ENCODE data around the gene GRWD1. TPM values are rescaled to one million over a fixed set of nuclear protein-coding genes. Genes with fewer than 3 reads are reported as not detected.

The GRWD1 gene
- total and polyA plus RNA-seq, 2 of the 13 experiments (the other 11 are each of a cell fraction or from before 2014, with no cell fraction given) = 10.8 to 46.6 TPM

DNA sequence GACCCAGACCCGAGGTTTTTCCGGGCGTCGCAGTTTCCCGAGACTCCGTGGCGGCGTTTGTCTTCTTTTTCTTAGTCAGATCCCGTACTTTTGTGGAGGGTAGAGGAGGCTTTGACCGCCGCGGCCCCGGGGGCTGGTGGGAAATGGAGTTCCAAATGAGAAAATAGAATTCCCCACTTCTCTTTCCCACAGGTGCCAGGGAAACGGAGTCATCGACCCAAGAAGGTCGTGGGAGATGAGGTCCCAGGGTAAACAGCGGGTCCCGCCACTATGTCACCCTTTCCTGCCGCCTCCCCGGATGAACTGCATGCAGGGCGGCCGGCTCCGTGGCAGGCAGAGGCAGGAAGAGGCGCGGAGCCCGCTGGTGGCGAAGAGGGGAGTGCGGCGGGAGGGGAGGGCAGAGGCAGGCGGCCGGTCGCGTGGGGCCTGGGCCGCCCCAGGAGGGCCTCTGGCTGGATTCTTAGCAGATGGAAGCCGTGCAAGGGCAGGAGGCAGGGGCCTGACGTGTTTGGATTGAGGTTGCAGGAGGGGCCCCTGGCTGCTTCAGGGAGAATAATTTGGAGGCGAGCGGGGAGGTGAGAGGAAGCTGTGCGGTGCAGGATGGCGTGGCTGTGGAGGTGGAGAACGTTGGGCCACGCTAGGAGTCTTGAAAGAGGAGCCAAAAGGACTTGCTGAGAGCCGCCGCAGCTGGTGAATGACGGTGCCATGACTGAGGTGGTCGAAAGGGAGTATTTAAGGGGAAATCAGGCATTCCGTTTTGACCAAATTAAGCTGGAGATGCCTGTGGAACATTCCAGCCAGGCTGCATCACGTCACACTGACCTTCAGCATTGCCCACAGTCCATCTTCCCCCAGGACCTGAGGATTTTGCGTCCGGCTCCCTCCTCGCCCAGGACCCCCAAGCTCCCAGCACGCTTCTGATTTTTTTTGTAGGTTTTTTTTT, 35.0 kb downstream of the GRWD1 start (continued):
- TF ChIP-seq, protein P1, sequence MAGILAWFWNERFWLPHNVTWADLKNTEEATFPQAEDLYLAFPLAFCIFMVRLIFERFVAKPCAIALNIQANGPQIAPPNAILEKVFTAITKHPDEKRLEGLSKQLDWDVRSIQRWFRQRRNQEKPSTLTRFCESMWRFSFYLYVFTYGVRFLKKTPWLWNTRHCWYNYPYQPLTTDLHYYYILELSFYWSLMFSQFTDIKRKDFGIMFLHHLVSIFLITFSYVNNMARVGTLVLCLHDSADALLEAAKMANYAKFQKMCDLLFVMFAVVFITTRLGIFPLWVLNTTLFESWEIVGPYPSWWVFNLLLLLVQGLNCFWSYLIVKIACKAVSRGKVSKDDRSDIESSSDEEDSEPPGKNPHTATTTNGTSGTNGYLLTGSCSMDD (CRISPR knock-in tag; IDR thresholded peaks at IDR 0.05) = no peak
- TF ChIP-seq KDM2A (CRISPR knock-in tag; IDR thresholded peaks at IDR 0.05; ENCODE audit: borderline replicate concordance, low read depth) = no peak
- peak; percentile 83 for TF ChIP-seq AGO2 (optimal IDR thresholded peaks at IDR 0.05; ENCODE audit: low read depth, low read length)
- TF ChIP-seq ZC3H13 (CRISPR knock-in tag; IDR thresholded peaks at IDR 0.05) = 0 out of 2 replicates have a peak, but pooled peaks have one; percentile 20
- TF ChIP-seq NR1H2 (CRISPR knock-in tag; IDR thresholded peaks at IDR 0.05; ENCODE audit: borderline replicate concordance, low read depth) = no peak
- peak; percentile 26; the same call in 1 of the 2 replicates for TF ChIP-seq ZBTB38 (CRISPR knock-in tag; IDR thresholded peaks at IDR 0.05)
- no peak for TF ChIP-seq MYC (CRISPR knock-in tag; IDR thresholded peaks at IDR 0.05; ENCODE audit: borderline replicate concordance)
- TF ChIP-seq RBFOX2 (IDR thresholded peaks at IDR 0.05; ENCODE audit: low read depth, low read length) = peak; percentile 57; the same call in 1 of the 2 replicates
- no peak for TF ChIP-seq ZNF382 (CRISPR knock-in tag; IDR thresholded peaks at IDR 0.05; ENCODE audit: borderline replicate concordance)
- TF ChIP-seq NFIB (CRISPR knock-in tag; IDR thresholded peaks at IDR 0.05; ENCODE audit: borderline replicate concordance) = no peak
- no peak for TF ChIP-seq XBP1 (CRISPR knock-in tag; IDR thresholded peaks at IDR 0.05)
- TF ChIP-seq ZNF136 (CRISPR knock-in tag; IDR thresholded peaks at IDR 0.05; ENCODE audit: low read depth) = no peak
- no peak for TF ChIP-seq ZSCAN12 (CRISPR knock-in tag; IDR thresholded peaks at IDR 0.05)
- no peak for TF ChIP-seq ZNF674 (CRISPR knock-in tag; IDR thresholded peaks at IDR 0.05; ENCODE audit: low read depth)
- TF ChIP-seq, protein P2, sequence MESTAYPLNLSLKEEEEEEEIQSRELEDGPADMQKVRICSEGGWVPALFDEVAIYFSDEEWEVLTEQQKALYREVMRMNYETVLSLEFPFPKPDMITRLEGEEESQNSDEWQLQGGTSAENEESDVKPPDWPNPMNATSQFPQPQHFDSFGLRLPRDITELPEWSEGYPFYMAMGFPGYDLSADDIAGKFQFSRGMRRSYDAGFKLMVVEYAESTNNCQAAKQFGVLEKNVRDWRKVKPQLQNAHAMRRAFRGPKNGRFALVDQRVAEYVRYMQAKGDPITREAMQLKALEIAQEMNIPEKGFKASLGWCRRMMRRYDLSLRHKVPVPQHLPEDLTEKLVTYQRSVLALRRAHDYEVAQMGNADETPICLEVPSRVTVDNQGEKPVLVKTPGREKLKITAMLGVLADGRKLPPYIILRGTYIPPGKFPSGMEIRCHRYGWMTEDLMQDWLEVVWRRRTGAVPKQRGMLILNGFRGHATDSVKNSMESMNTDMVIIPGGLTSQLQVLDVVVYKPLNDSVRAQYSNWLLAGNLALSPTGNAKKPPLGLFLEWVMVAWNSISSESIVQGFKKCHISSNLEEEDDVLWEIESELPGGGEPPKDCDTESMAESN (CRISPR knock-in tag; conservative IDR thresholded peaks at IDR 0.05) = no peak
- TF ChIP-seq CHCHD3 (CRISPR knock-in tag; IDR thresholded peaks at IDR 0.05) = no peak
- no peak for TF ChIP-seq RFX1 (IDR thresholded peaks at IDR 0.05)
- TF ChIP-seq, protein P3, sequence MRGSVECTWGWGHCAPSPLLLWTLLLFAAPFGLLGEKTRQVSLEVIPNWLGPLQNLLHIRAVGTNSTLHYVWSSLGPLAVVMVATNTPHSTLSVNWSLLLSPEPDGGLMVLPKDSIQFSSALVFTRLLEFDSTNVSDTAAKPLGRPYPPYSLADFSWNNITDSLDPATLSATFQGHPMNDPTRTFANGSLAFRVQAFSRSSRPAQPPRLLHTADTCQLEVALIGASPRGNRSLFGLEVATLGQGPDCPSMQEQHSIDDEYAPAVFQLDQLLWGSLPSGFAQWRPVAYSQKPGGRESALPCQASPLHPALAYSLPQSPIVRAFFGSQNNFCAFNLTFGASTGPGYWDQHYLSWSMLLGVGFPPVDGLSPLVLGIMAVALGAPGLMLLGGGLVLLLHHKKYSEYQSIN (CRISPR knock-in tag; IDR thresholded peaks at IDR 0.05; ENCODE audit: borderline replicate concordance) = no peak
- no peak for TF ChIP-seq ZNF205 (CRISPR knock-in tag; IDR thresholded peaks at IDR 0.05)
- TF ChIP-seq, protein P4, sequence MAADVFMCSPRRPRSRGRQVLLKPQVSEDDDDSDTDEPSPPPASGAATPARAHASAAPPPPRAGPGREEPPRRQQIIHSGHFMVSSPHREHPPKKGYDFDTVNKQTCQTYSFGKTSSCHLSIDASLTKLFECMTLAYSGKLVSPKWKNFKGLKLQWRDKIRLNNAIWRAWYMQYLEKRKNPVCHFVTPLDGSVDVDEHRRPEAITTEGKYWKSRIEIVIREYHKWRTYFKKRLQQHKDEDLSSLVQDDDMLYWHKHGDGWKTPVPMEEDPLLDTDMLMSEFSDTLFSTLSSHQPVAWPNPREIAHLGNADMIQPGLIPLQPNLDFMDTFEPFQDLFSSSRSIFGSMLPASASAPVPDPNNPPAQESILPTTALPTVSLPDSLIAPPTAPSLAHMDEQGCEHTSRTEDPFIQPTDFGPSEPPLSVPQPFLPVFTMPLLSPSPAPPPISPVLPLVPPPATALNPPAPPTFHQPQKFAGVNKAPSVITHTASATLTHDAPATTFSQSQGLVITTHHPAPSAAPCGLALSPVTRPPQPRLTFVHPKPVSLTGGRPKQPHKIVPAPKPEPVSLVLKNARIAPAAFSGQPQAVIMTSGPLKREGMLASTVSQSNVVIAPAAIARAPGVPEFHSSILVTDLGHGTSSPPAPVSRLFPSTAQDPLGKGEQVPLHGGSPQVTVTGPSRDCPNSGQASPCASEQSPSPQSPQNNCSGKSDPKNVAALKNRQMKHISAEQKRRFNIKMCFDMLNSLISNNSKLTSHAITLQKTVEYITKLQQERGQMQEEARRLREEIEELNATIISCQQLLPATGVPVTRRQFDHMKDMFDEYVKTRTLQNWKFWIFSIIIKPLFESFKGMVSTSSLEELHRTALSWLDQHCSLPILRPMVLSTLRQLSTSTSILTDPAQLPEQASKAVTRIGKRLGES (CRISPR knock-in tag; IDR thresholded peaks at IDR 0.05; ENCODE audit: borderline replicate concordance) = no peak
- TF ChIP-seq, protein P5, sequence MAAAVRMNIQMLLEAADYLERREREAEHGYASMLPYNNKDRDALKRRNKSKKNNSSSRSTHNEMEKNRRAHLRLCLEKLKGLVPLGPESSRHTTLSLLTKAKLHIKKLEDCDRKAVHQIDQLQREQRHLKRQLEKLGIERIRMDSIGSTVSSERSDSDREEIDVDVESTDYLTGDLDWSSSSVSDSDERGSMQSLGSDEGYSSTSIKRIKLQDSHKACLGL (CRISPR knock-in tag; IDR thresholded peaks at IDR 0.05) = no peak
- no peak for TF ChIP-seq MBNL3 (CRISPR knock-in tag; conservative IDR thresholded peaks at IDR 0.05)

All from HepG2 (cell line).